Purkinje cell (primary cell): ENCODE data around the gene MYRIP. TPM values are rescaled to one million over a fixed set of nuclear protein-coding genes. Genes with fewer than 3 reads are reported as not detected.

ENCODE experiments used
- polyA plus RNA-seq: library from polyadenylated mRNA; unstranded; fragments of >200 nt; fragmentation: Nextera tagmentation; gene quantifications from 2 replicates; pipeline ENCODE4 v1.2.1, GENCODE V29; 2014

The MYRIP gene
- 0.81 and 8.1 TPM in 2 replicates for polyA plus RNA-seq

DNA sequence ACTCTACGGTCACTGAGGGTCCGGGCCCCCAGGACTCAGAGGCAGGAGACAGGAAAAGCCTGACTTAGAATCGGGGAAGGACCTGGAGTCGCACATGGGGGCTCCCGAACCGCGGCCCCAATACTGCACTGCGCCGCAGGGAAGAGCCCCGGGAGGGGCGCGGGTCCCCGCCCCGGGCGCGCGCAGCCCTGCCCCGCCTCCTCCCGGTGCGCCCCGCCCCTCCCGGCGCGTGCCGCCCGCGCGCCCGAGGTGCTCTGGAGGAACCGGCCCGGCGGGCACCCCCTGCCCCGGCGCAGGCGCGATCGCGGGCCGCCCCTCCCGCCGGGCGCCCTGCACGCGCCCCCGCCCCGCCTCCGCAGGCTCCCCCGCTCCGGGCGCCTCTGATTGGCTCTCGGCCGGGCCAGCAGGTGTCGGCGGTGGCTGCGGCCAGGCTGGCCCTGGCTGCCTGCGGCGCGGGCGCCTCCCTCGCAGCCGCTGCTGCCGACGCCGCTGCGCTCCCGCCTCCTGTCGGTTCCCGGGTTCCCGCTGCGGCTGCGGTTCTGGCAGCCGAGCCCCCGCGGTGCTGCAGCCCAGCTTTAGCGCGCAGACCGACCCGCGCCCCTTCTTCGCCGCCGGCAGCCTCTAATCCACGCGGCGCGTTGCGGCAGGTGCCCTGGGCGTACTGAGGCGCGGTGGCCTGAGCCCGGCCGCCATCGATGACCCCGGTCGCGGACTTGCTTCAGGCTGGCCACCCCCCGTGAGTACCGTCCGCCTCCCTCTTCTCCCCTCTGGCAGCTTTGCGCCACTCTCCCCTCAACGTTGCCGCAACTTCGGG, at the start of gene MYRIP:
TSS of gene MYRIP (plus strand) at position 429 of the 814 bp plus-strand sequence. CDS start 91,208 bp downstream, outside the sequence.

DNA sequence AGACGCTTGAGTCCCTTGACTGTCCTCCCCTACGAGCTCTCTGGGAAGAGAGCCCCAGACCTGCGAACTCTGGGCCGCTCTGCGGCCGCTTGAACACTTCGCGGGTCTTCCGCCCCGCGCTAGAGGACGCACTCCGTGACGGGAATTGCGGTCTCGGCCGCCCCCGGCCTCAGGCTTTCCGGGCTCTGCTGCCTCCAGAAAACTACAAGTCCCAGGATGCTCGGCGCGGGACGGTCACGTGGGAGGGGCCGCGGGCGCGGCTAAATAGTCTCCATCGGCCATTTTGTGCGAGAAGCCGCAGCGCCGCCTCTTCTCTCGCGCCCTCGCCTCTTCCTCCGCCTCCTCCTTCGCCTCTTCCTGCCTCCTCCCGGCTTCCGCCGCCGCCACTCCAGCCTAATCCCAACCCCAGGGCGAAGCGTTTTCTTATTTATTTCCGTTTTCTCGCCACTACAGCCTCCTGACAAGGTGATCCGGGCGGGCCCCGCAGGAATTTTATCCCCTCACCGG, 500.1 kb downstream of the MYRIP start, which contains the start of gene EIF1B:
TSS of gene EIF1B (plus strand) at position 290 of the 507 bp plus-strand sequence. CDS start 235 bp downstream, outside the sequence.

